Measurements from ENCODE around the gene PHYKPL.

The PHYKPL gene

GRCh38 chr5:178180141-178180863 lies 52.3 kb downstream of the PHYKPL start:
- H3K36me3 ChIP-seq (ENCODE audit: control insufficient read depth, insufficient read depth, low read length), result no peaks in the 10 kb centered on the region
- H3K4me3 ChIP-seq (ENCODE audit: insufficient read depth, low read depth, low read length), result no peak overlapping the region
- H3K9me3 ChIP-seq (ENCODE audit: control insufficient read depth, low read length), result no peaks in the 10 kb centered on the region
- H3K27ac ChIP-seq (ENCODE audit: insufficient read depth, low read depth, low read length, poor library complexity, severe bottlenecking), result no peak overlapping the region
- H3K27me3 ChIP-seq (ENCODE audit: control insufficient read depth, insufficient read depth, low read length, poor library complexity, severe bottlenecking), result no peaks in the 10 kb centered on the region
- no peaks in the 10 kb centered on the region for H3K4me1 ChIP-seq (ENCODE audit: control insufficient read depth, insufficient read depth, low read length)
- WGBS, 2 experiments, result 18 to 20% methylated on average over 9 of the region's 9 CpGs

- no peaks in the 10 kb centered on the region for H3K9me3 ChIP-seq (ENCODE audit: control insufficient read depth, low read length)
- no peak overlapping the region for H3K27ac ChIP-seq (ENCODE audit: insufficient read depth, low read depth, low read length, poor library complexity, severe bottlenecking)
- H3K4me1 ChIP-seq (ENCODE audit: control insufficient read depth, insufficient read depth, low read length), result no peaks in the 10 kb centered on the region
- H3K27me3 ChIP-seq (ENCODE audit: control insufficient read depth, insufficient read depth, low read length, poor library complexity, severe bottlenecking), result no peaks in the 10 kb centered on the region
- no peak overlapping the region for H3K4me3 ChIP-seq (ENCODE audit: insufficient read depth, low read depth, low read length)
- no peaks in the 10 kb centered on the region for H3K36me3 ChIP-seq (ENCODE audit: control insufficient read depth, insufficient read depth, low read length)
- WGBS, 2 experiments, result 87 to 90% methylated on average over 8 of the region's 8 CpGs
These were observed 55.0 kb downstream of the PHYKPL start for GRCh38 chr5:178177569-178177968.

DNA sequence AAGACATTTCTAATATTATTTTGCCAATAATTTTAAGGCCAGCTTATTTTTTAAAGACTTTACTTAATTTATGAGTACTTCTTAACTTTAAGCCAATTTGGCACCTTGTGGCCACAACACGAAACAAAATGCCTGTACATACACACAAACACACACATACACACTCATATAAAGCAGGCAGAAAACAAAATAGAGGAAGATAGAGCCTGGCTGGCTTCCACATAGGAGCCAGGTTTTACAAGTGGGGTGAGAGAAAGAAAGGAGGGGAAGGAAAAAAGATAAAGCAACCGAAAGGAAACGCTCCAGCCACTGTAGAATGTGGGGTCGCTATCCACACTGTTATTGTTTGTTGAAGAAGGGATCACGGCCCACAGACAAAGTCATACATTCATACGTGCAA lies 55.8 kb downstream of the PHYKPL start:
- Histone ChIP-seq H3K36me3 (ENCODE audit: control insufficient read depth, insufficient read depth, low read length) (no peaks in the 10 kb centered on the region), H3K4me3 (ENCODE audit: insufficient read depth, low read depth, low read length) (no peak overlapping the region), H3K27me3 (ENCODE audit: control insufficient read depth, insufficient read depth, low read length, poor library complexity, severe bottlenecking) (no peaks in the 10 kb centered on the region), H3K27ac (ENCODE audit: insufficient read depth, low read depth, low read length, poor library complexity, severe bottlenecking) (no peak overlapping the region), H3K4me1 (ENCODE audit: control insufficient read depth, insufficient read depth, low read length) (no peaks in the 10 kb centered on the region), H3K9me3 (ENCODE audit: control insufficient read depth, low read length) (no peaks in the 10 kb centered on the region)
- WGBS, 2 experiments, result 87 to 93% methylated on average over 6 of the region's 6 CpGs

DNA sequence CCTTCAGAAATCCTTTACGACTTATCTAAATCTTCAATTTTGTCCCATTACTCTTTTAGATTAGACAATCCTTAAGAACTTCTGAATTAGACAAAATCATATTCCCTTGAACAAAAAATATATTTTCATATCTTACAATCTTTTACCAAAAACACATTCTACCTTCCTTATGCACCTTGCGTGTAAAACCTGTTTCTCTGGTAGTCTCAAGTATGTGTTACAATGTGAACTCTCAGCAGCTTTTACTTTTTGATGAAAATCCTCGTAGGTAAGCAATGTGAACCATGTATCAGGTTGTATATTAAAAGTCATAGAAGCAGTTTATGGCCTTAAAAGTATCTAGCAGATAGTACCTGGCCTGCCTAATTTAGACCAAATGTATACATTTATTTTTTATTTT lies 58.1 kb downstream of the PHYKPL start:
- Histone ChIP-seq H3K36me3 (ENCODE audit: control insufficient read depth, insufficient read depth, low read length) (no peaks in the 10 kb centered on the region), H3K27ac (ENCODE audit: insufficient read depth, low read depth, low read length, poor library complexity, severe bottlenecking) (no peak overlapping the region), H3K4me3 (ENCODE audit: insufficient read depth, low read depth, low read length) (no peak overlapping the region), H3K9me3 (ENCODE audit: control insufficient read depth, low read length) (no peaks in the 10 kb centered on the region), H3K4me1 (ENCODE audit: control insufficient read depth, insufficient read depth, low read length) (no peaks in the 10 kb centered on the region), H3K27me3 (ENCODE audit: control insufficient read depth, insufficient read depth, low read length, poor library complexity, severe bottlenecking) (no peaks in the 10 kb centered on the region)
- WGBS, 2 experiments, result 93 to 97% methylated on average over 3 of the region's 3 CpGs

- no peaks in the 10 kb centered on the region for H3K9me3 ChIP-seq (ENCODE audit: control insufficient read depth, low read length)
- no peaks in the 10 kb centered on the region for H3K27me3 ChIP-seq (ENCODE audit: control insufficient read depth, insufficient read depth, low read length, poor library complexity, severe bottlenecking)
- no peaks in the 10 kb centered on the region for H3K36me3 ChIP-seq (ENCODE audit: control insufficient read depth, insufficient read depth, low read length)
- no peaks in the 10 kb centered on the region for H3K4me1 ChIP-seq (ENCODE audit: control insufficient read depth, insufficient read depth, low read length)
- WGBS, 2 experiments, result 88 to 98% methylated on average over 2 of the region's 2 CpGs
- no peak overlapping the region for H3K4me3 ChIP-seq (ENCODE audit: insufficient read depth, low read depth, low read length)
- H3K27ac ChIP-seq (ENCODE audit: insufficient read depth, low read depth, low read length, poor library complexity, severe bottlenecking), result no peak overlapping the region
These were observed 62.1 kb downstream of the PHYKPL start for GRCh38 chr5:178170455-178170854.

DNA sequence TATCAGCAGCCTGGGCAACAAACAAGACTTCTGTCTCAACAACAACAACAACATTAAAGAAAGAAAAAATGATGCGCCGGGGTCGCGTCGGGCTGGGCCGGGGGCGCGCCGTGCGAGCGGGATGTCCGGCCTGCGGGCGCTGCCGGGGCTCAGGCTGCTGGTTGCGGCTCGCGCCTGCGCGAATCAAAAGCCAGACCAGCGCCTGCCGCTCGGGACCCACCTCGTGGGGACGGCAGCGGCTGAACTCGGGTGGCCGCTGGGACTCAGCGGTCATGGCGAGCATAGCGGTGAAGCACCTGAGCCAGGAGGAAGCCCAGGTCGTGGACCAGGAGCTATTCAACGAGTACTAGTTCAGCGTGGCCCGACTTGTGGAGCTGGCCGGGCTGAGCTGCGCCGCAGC lies 67.0 kb downstream of the PHYKPL start:
- no peaks in the 10 kb centered on the region for H3K36me3 ChIP-seq (ENCODE audit: control insufficient read depth, insufficient read depth, low read length)
- H3K27me3 ChIP-seq (ENCODE audit: control insufficient read depth, insufficient read depth, low read length, poor library complexity, severe bottlenecking), result peaks cover 7% of the 10 kb centered on the region
- 95 to 96% methylated on average over 38 of the region's 38 CpGs for WGBS, 2 experiments
- H3K9me3 ChIP-seq (ENCODE audit: control insufficient read depth, low read length), result no peaks in the 10 kb centered on the region
- no peaks in the 10 kb centered on the region for H3K4me1 ChIP-seq (ENCODE audit: control insufficient read depth, insufficient read depth, low read length)
- no peak overlapping the region for H3K4me3 ChIP-seq (ENCODE audit: insufficient read depth, low read depth, low read length)
- H3K27ac ChIP-seq (ENCODE audit: insufficient read depth, low read depth, low read length, poor library complexity, severe bottlenecking), result no peak overlapping the region

DNA sequence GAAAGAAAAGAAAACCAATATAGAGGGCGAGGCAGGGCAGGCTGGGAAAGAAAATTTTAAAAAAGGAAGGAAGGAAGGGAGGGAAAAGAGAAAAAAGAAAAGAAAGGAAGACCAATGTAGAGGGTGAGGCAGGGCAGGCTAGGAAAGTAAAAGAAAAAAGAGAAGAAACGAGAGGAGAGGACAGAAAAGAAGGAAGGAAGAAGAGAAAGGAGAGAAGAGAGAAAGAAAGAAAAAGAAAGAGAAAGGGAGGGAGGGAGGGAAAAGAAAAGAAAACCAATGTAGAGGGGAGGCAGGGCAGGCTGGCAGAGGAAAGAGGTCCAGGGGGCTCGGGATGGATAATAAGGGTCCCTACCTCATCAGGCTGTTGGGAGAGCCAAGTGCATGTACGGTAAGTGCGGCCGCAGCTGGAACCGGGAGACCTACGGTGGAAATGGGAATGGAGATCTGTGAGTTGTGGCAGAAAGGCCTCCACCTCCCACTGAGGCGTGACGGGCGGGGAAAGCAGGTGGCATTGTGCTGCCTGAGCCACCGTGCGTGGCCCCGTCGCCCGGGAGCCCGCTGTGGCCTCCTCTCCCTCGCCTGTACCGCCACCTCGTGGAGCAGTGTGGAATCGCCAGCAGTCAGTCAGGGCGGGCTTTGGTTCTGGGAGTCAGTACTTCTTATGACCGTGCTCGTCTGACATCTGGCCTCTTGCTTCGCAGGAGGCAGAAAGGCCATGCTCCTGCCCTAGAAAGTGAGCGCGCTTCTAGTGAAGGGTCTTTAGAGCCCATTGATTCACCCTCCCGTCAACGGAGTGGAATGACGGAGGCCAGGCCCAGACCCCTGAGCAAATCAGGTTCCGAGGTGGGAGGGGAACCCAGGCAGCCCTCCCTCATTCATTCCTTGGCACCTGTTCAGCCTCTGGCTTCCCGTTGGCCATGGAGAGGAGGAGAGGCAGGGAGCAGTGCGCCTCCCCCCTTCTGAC lies 68.5 kb downstream of the PHYKPL start:
- no peak overlapping the region for H3K4me3 ChIP-seq (ENCODE audit: insufficient read depth, low read depth, low read length)
- H3K9me3 ChIP-seq (ENCODE audit: control insufficient read depth, low read length), result no peaks in the 10 kb centered on the region
- H3K27me3 ChIP-seq (ENCODE audit: control insufficient read depth, insufficient read depth, low read length, poor library complexity, severe bottlenecking), result peaks cover 7% of the 10 kb centered on the region
- no peaks in the 10 kb centered on the region for H3K4me1 ChIP-seq (ENCODE audit: control insufficient read depth, insufficient read depth, low read length)
- no peak overlapping the region for H3K27ac ChIP-seq (ENCODE audit: insufficient read depth, low read depth, low read length, poor library complexity, severe bottlenecking)
- no peaks in the 10 kb centered on the region for H3K36me3 ChIP-seq (ENCODE audit: control insufficient read depth, insufficient read depth, low read length)
- 13 to 15% methylated on average over 33 of the region's 33 CpGs for WGBS, 2 experiments

DNA sequence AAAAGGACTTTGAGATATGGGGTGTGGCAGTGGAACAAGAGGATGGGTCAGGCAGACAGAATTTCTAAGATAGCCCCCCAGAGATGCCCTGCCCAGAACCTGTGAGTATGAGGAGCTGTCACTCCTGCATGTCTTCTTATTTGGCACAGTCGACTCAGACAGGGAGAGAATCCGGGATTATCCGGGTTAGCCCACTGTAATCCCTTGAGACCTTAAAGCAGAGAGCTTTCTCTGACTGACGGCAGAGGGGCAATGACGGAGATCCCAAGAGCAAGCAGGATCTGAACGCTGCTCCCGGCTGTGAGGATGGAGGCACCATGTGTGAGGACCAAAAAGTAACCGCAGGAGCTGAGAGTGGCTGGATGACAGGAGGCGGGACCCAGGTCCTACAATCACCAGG lies 70.1 kb downstream of the PHYKPL start:
- Histone ChIP-seq H3K36me3 (ENCODE audit: control insufficient read depth, insufficient read depth, low read length) (no peaks in the 10 kb centered on the region), H3K27ac (ENCODE audit: insufficient read depth, low read depth, low read length, poor library complexity, severe bottlenecking) (no peak overlapping the region), H3K4me1 (ENCODE audit: control insufficient read depth, insufficient read depth, low read length) (no peaks in the 10 kb centered on the region), H3K27me3 (ENCODE audit: control insufficient read depth, insufficient read depth, low read length, poor library complexity, severe bottlenecking) (peaks cover 7% of the 10 kb centered on the region), H3K9me3 (ENCODE audit: control insufficient read depth, low read length) (no peaks in the 10 kb centered on the region), H3K4me3 (ENCODE audit: insufficient read depth, low read depth, low read length) (no peak overlapping the region)
- 85 to 89% methylated on average over 9 of the region's 9 CpGs for WGBS, 2 experiments

- no peak overlapping the region for H3K27ac ChIP-seq (ENCODE audit: insufficient read depth, low read depth, low read length, poor library complexity, severe bottlenecking)
- H3K4me1 ChIP-seq (ENCODE audit: control insufficient read depth, insufficient read depth, low read length), result no peaks in the 10 kb centered on the region
- H3K4me3 ChIP-seq (ENCODE audit: insufficient read depth, low read depth, low read length), result no peak overlapping the region
- WGBS, 2 experiments, result 82 to 93% methylated on average over 5 of the region's 5 CpGs
- H3K9me3 ChIP-seq (ENCODE audit: control insufficient read depth, low read length), result no peaks in the 10 kb centered on the region
- H3K36me3 ChIP-seq (ENCODE audit: control insufficient read depth, insufficient read depth, low read length), result no peaks in the 10 kb centered on the region
- peaks cover 7% of the 10 kb centered on the region for H3K27me3 ChIP-seq (ENCODE audit: control insufficient read depth, insufficient read depth, low read length, poor library complexity, severe bottlenecking)
These were observed 72.4 kb downstream of the PHYKPL start for GRCh38 chr5:178160176-178160575.
